HG03575 (cell line): ENCODE results near the gene ECHDC1.

ENCODE experiments used
- ATAC-seq: cut with Tn5 transposase; IDR thresholded peaks from one replicate; pipeline ENCODE4 v1.9.1; 2021; ENCODE audit not compliant: unreplicated experiment, insufficient number of reproducible peaks, low FRiP score; ENCODE audit errors: extremely low read depth

The ECHDC1 gene

DNA sequence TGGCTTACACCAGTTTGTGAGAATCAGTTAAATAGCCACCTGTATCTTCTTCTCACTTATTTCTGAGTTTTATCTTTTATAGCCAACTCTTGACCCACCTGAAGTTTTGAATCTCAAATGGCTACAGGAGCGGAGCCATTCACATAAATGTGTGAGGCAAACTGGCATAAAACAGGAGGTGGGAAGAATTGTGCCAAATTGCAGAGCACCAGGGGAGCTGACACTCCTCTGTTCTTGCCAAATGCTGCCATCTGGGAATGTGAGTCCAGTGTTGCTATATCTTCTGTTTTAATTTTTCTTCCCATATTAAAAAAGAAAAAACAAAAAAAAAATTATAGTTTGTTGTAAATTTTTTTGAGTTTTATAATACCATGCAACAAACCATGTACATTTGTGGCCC is 93.8 kb downstream of the ECHDC1 start:
- ATAC-seq, result no peak

- no peak for ATAC-seq
Measured at GRCh38 chr6:127247114-127248096, 96.0 kb downstream of the ECHDC1 start.

DNA sequence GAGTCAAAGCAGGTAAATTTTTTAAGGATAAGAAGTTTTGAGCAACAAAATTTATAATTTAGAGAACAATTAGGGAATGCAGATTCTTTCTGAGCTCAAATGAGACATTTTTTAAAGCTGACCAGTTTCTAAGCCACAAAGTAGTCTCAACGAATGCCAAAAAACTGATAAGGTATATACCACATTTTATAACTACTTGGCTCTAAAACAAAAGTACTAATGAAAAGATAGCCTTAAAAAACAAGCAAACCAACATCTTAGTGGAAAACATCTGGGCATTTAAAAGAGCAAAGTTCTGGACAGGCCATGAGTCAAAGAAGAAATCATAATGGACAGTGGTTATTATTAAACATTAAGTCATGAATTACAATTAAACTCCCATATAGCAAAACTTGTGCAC is 99.9 kb downstream of the ECHDC1 start:
- no peak for ATAC-seq
